ENCODE data around the gene CYP2A7.

DNA sequence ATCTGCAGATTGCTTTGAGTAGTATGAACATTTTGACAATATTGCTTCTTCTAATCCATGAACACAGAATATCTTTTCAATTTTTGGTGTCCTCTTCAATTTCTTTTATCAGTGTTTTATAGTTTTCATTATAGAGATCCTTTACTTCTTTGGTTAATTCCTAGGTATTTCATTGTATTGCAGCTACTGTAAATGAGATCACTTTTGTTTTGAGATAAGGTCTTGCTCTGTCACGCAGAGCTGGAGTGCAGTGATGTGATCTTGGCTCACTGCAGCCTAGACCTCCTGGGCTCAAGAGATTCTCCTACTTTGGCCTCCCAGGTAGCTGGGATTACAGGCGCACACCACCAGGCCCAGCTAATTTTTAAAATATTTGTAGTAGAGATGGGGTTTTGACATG, 9.8 kb downstream of the CYP2A7 start:
- TF ChIP-seq PHF21A (IDR thresholded peaks at IDR 0.05; ENCODE audit: borderline replicate concordance, low read depth): no peak
- no peak for TF ChIP-seq POU5F1 (IDR thresholded peaks at IDR 0.05; ENCODE audit: borderline replicate concordance, low read depth, low read length, partially characterized antibody)
- no peak for TF ChIP-seq NUFIP1 (IDR thresholded peaks at IDR 0.05; ENCODE audit: partially characterized antibody)
- TF ChIP-seq SMAD3 (CRISPR knock-in tag; conservative IDR thresholded peaks at IDR 0.05): no peak
